ENCODE data around the gene RANBP3.

- no peak for TF ChIP-seq CTCF (IDR thresholded peaks at IDR 0.05; ENCODE audit: borderline replicate concordance, extremely low read depth, low read length, poor library complexity, severe bottlenecking)
- TF ChIP-seq EZH2 (IDR thresholded peaks at IDR 0.05; ENCODE audit: borderline replicate concordance, low read depth, low read length, severe bottlenecking): no peak
These were observed 74.8 kb downstream of the RANBP3 start for GRCh38 chr19:5903056-5903623.
